Measurements from ENCODE around the gene ARID5A.
"Not testable (repeated sequence)": the region's sequence is repeated elsewhere in the genome, so short reads cannot be mapped to it uniquely, and the experiment has no call there.

ARID5A gene

GRCh38 chr2:96549967-96550786, 13.6 kb downstream of the ARID5A start:
- Mint-ChIP-seq H3K27ac (no peak overlapping the region), H3K4me1 (peaks cover 5% of the 10 kb centered on the region), H3K9me3 (no peaks in the 10 kb centered on the region), H3K4me3 (no peak overlapping the region), H3K36me3 (ENCODE audit: low read depth) (peaks cover 3% of the 10 kb centered on the region), H3K27me3 (ENCODE audit: low read depth) (no peaks in the 10 kb centered on the region)
- TF ChIP-seq CTCF (IDR thresholded peaks at IDR 0.05; ENCODE audit: unreplicated experiment in 3 of 3), result peak in 1 of 3 experiments; percentile 15

DNA sequence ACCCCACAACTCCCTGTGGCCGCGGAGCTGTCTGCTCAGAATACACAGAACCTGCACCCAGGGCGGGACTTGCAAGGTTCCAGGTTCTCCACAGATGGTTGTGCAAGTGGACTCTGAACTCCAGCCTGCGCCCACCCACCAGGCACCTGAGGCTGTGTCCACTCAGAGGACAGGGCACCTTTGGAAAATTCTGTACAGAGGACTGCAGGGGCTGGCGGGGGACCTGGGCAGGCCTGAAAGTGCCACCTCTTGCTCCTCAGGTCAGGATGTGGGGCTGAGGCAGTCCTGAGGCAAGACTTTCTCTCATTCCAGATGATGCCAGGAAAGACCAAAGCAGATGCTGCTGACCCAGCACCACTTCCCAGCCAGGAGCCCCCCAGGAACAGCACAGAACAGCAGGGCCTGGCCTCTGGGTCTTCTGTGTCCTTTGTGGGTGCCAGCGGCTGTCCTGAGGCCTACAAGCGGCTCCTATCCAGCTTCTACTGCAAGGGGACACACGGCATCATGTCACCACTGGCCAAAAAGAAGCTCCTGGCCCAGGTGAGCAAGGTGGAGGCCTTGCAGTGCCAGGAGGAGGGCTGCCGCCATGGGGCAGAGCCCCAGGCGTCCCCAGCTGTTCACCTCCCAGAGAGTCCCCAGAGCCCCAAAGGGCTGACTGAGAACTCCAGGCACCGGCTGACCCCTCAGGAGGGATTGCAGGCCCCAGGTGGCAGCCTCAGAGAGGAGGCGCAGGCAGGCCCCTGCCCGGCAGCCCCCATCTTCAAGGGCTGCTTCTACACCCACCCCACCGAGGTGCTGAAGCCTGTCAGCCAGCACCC, 14.4 kb downstream of the ARID5A start:
- Mint-ChIP-seq H3K9me3 (no peaks in the 10 kb centered on the region), H3K27me3 (ENCODE audit: low read depth) (no peaks in the 10 kb centered on the region), H3K4me1 (peaks cover 5% of the 10 kb centered on the region), H3K36me3 (ENCODE audit: low read depth) (no peaks in the 10 kb centered on the region), H3K4me3 (no peak overlapping the region), H3K27ac (no peak overlapping the region)
- TF ChIP-seq CTCF (IDR thresholded peaks at IDR 0.05; ENCODE audit: unreplicated experiment in 3 of 3), result no peak

DNA sequence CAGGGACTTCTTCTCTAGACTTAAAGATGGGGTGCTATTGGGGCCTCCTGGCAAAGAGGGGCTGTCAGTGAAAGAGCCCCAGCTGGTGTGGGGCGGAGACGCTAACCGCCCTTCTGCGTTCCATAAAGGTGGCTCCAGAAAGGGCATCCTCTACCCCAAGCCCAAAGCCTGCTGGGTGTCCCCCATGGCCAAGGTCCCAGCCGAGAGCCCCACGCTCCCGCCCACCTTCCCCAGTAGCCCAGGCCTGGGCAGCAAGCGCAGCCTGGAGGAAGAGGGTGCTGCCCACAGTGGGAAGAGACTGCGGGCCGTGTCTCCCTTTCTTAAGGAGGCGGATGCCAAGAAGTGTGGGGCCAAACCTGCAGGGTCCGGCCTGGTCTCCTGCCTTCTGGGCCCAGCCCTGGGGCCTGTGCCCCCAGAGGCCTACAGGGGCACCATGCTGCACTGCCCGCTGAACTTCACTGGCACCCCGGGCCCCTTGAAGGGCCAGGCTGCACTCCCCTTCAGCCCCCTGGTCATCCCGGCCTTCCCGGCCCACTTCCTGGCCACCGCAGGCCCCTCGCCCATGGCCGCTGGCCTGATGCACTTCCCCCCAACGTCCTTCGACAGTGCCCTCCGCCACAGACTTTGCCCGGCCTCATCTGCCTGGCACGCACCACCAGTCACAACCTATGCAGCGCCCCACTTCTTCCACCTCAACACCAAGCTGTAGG, 15.2 kb downstream of the ARID5A start:
- H3K27ac Mint-ChIP-seq, result no peak overlapping the region
- TF ChIP-seq CTCF (IDR thresholded peaks at IDR 0.05; ENCODE audit: unreplicated experiment in 3 of 3), result no peak
- H3K4me3 Mint-ChIP-seq, result no peak overlapping the region
- no peaks in the 10 kb centered on the region for H3K36me3 Mint-ChIP-seq (ENCODE audit: low read depth)
- H3K9me3 Mint-ChIP-seq, result no peaks in the 10 kb centered on the region
- H3K4me1 Mint-ChIP-seq, result peaks cover 5% of the 10 kb centered on the region
- no peaks in the 10 kb centered on the region for H3K27me3 Mint-ChIP-seq (ENCODE audit: low read depth)

DNA sequence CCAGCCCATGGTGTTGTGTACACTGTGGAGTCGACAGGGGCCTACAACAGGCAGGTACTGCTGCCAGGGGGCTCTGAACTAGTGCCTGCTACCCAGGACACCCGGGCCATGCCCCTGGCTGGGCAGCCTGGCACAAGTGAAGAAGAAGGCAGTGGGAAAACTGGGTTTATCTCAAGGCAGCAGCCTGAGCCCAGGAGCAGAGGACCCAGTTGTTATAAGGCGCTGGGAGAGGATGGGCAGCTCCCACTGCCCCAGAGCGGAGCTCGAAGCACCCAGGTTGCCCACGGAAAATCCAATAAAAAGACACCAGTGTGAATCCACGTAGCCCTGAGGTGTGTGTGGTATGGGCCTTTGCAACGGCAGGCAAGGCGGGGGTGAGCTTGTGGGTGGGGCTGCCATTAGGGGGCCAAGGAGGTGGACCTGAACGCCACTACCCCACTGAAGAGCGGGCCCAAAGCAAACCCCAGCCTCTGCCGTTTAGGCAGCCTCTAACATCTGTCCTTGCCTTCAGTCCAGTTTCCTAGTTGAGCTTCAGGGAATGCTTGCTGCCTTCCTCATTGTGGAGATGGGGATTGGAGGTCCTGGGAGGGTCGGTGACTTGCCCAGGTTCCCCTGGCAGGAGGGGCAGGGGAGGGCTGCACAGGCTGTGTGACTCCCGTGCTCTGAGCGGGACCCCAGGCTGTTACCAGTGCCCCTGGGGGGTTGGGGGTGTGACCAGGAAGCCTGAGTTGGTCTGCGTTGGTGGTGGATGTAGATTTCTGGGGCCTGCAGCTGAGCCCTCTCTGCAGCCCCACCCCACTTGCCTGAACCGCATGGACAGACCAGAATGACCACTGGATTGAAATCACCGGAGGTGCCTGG, 16.0 kb downstream of the ARID5A start:
- Mint-ChIP-seq H3K27me3 (ENCODE audit: low read depth) (no peaks in the 10 kb centered on the region), H3K4me3 (no peak overlapping the region), H3K9me3 (no peaks in the 10 kb centered on the region), H3K27ac (no peak overlapping the region), H3K36me3 (ENCODE audit: low read depth) (no peaks in the 10 kb centered on the region), H3K4me1 (peaks cover 3% of the 10 kb centered on the region)
- TF ChIP-seq CTCF (IDR thresholded peaks at IDR 0.05; ENCODE audit: unreplicated experiment in 3 of 3), result no peak

GRCh38 chr2:96553176-96553956, 16.8 kb downstream of the ARID5A start:
- H3K27ac Mint-ChIP-seq, result no peak overlapping the region
- H3K9me3 Mint-ChIP-seq, result no peaks in the 10 kb centered on the region
- H3K27me3 Mint-ChIP-seq (ENCODE audit: low read depth), result no peaks in the 10 kb centered on the region
- no peak for TF ChIP-seq CTCF (IDR thresholded peaks at IDR 0.05; ENCODE audit: unreplicated experiment in 3 of 3)
- H3K36me3 Mint-ChIP-seq (ENCODE audit: low read depth), result no peaks in the 10 kb centered on the region
- H3K4me1 Mint-ChIP-seq, result no peaks in the 10 kb centered on the region
- H3K4me3 Mint-ChIP-seq, result no peak overlapping the region

DNA sequence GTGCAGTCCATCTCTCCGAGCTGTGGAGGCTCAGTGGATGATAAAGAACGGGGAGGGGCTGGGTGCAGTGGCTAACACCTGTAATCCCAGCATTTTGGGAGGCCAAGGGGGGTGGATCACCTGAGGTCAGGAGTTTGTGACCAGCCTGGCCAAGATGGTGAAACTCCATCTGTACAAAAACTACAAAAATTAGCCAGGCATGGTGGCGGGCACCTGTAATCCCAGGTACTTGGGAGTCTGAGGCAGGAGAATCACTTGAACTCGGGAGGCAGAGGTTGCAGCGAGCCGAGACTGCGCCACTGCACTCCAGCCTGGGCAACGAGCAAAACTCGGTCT, 17.4 kb downstream of the ARID5A start:
- H3K27me3 Mint-ChIP-seq (ENCODE audit: low read depth); H3K4me1 Mint-ChIP-seq; H3K4me3 Mint-ChIP-seq; H3K27ac Mint-ChIP-seq; H3K36me3 Mint-ChIP-seq (ENCODE audit: low read depth); H3K9me3 Mint-ChIP-seq: not testable (repeated sequence)
